Pancreas (tissue), 10 donors: ENCODE results near the gene DDX54. TPM values are rescaled to one million over a fixed set of nuclear protein-coding genes. Genes with fewer than 3 reads are reported as not detected.

Source experiments
- ATAC-seq, 4 donors: fragments of 200-7000 bp; cut with Tn5 transposase; one replicate each; pipeline versions ENCODE4 v1.8.0 to v1.9.1; 2020; ENCODE audit warnings: mild to moderate bottlenecking in 4 of 4, moderate library complexity in 4 of 4
- DNase-seq, 6 donors: peaks; one replicate each; pipeline ENCODE4 v3.0.0-alpha.2; 2020
- FAIRE-seq: peaks from 2 replicates; lab custom pipeline; 2012; peaks lifted over from hg19 to GRCh38; lab: Jason Lieb, UNC
- H3K27ac ChIP-seq, 4 donors: fragments of 200-600 bp; sonication (generic); 1 replicate in 3 of 4; 2 replicates in 1 of 4; pipeline versions ENCODE4 v1.5.0 to v1.8.0; 2020
- H3K27me3 ChIP-seq, 4 donors: fragments of 200-600 bp; one replicate each; pipeline ENCODE4 v1.8.0; 2021
- H3K36me3 ChIP-seq, 3 donors: fragments of 200-600 bp; sonication (generic) in 1 of 3; one replicate each; pipeline versions ENCODE4 v1.5.0 to v1.8.0; 2020 to 2021
- H3K4me1 ChIP-seq, 3 donors: fragments of 200-600 bp; one replicate each; pipeline ENCODE4 v1.8.0; 2021
- H3K4me3 ChIP-seq, 4 donors: fragments of 200-600 bp; sonication (generic) in 2 of 4; one replicate each; pipeline versions ENCODE4 v1.5.0 to v1.8.0; 2020 to 2021
- H3K9me3 ChIP-seq, 4 donors: fragments of 200-600 bp; one replicate each; pipeline ENCODE4 v1.8.0; 2021
- WGBS, 2 donors: extraction: QIAGEN DNeasy Blood & Tissue Kit; methylation state at CpG; one replicate each; pipeline ENCODE4 v1.1.7; 2013; 5-methylcytosine and 5-hydroxymethylcytosine counted together
- intact Hi-C, 3 donors: fragments of 100-400 bp; cut with DNase I; formaldehyde crosslinking; loops; one replicate each; pipeline versions ENCODE4 v1.11.1 to v1.14.2; 2022
- polyA plus RNA-seq, 2 donors: library from polyadenylated mRNA; stranded (reverse); fragments of 200-250 nt; gene quantifications; one replicate each; pipeline ENCODE4 v1.2.3, GENCODE V29; 2013
- total RNA-seq, 6 donors: library from RNA; stranded (reverse); fragmentation: NEBNext Ultra II Directional in 4 of 6; extraction: Animal tissue kit (Norgen Biotek cat#: 25700) in 4 of 6; gene quantifications; one replicate each; pipeline versions ENCODE4 v1.2.1 to v1.2.4, GENCODE V29; 2021 to 2023
- TF ChIP-seq, protein P1 (sequence below), 4 donors: fragments of 200-600 bp; sonication (generic) in 3 of 4; IDR thresholded peaks; one replicate each; pipeline versions ENCODE4 v1.5.0 to v1.8.0; 2021; ENCODE audit warnings: antibody characterized with exemption in 4 of 4
- donor health status: healthy with polysubstance abuse.
- donor health status: DM: no; HTN: no; CAD: no; lungs with moderate emphysema.
- donor health status: DM: no; HTN: no; CAD: no.
- donor health status: control.
- donor health status: control.
- donor health status: Bipolar disorder and iron deficiency.
- donor health status: DM: yes; HTN: yes; CAD: no.
- donor health status: DM: no; HTN: no; CAD: no.
- donor health status: DM: no; HTN: no; CAD: no.
- donor health status: DM: yes; HTN: yes; CAD: no.

The DDX54 gene
- total and polyA plus RNA-seq, 8 donors = 30.0 to 71.4 (median 54.6) TPM

GRCh38 chr12:113221997-113222729 lies 36.9 kb upstream of the DDX54 start:
- H3K36me3 ChIP-seq = peaks cover 0 to 7% (median 0%) of the 10 kb centered on the region in 3 donors

GRCh38 chr12:113221181-113221996 lies 36.1 kb upstream of the DDX54 start, which contains the start of gene TPCN1:
Gene TPCN1 (plus strand): TSS chr12:113221464. CDS start chr12:113226853, 5,389 bp downstream.
- Histone ChIP-seq H3K9me3 (no peaks in the 10 kb centered on the region), H3K4me3 (peak within 1 kb of the TSS; percentile 61 to 95 (median 88)), H3K27ac (peak within 1 kb of the TSS; percentile 84 to 95 (median 89)), H3K4me1 (peaks cover 8 to 26% (median 18%) of the 10 kb centered on the region in 3 donors), H3K27me3 (no peaks in the 10 kb centered on the region), H3K36me3 (no peaks in the 10 kb centered on the region)
- TF ChIP-seq, protein P1, sequence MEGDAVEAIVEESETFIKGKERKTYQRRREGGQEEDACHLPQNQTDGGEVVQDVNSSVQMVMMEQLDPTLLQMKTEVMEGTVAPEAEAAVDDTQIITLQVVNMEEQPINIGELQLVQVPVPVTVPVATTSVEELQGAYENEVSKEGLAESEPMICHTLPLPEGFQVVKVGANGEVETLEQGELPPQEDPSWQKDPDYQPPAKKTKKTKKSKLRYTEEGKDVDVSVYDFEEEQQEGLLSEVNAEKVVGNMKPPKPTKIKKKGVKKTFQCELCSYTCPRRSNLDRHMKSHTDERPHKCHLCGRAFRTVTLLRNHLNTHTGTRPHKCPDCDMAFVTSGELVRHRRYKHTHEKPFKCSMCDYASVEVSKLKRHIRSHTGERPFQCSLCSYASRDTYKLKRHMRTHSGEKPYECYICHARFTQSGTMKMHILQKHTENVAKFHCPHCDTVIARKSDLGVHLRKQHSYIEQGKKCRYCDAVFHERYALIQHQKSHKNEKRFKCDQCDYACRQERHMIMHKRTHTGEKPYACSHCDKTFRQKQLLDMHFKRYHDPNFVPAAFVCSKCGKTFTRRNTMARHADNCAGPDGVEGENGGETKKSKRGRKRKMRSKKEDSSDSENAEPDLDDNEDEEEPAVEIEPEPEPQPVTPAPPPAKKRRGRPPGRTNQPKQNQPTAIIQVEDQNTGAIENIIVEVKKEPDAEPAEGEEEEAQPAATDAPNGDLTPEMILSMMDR (IDR thresholded peaks at IDR 0.05) = peak in 1 of 4 donors; percentile 5
- WGBS, 2 donors = 0 to 1% methylated on average over 52 to 68 of the region's 68 CpGs
- ATAC-seq (peak; percentile 89 to 93 (median 90)), FAIRE-seq (no peak), DNase-seq (peak; percentile 98 to 100 (median 100))
- intact Hi-C loops = no loop called here

More at GRCh38 chr12:113221997-113222729, 36.9 kb upstream of the DDX54 start:
- peak in 1 of 6 donors; percentile 26 for DNase-seq
- TF ChIP-seq, protein P1 (IDR thresholded peaks at IDR 0.05) = no peak
- peak overlapping the region; percentile 84 to 95 (median 89) for H3K27ac ChIP-seq
- ATAC-seq = peak in 1 of 4 donors; percentile 2
- intact Hi-C loops = no loop called here
- no peaks in the 10 kb centered on the region for H3K27me3 ChIP-seq
- no peak for FAIRE-seq
- no peaks in the 10 kb centered on the region for H3K9me3 ChIP-seq
- H3K4me3 ChIP-seq = peak overlapping the region; percentile 61 to 95 (median 88)
- peaks cover 8 to 26% (median 18%) of the 10 kb centered on the region in 3 donors for H3K4me1 ChIP-seq
- 7% methylated on average over 12 of the region's 12 CpGs for WGBS, 2 donors

- DNase-seq (peak in 1 of 6 donors; percentile 81), ATAC-seq (no peak), FAIRE-seq (peak; percentile 98)
- H3K9me3 ChIP-seq = no peaks in the 10 kb centered on the region
- TF ChIP-seq, protein P1 (IDR thresholded peaks at IDR 0.05) = no peak
- H3K27ac ChIP-seq = peak overlapping the region in 2 of 4 donors; percentile 44 to 52
- WGBS, 2 donors = 2% methylated on average over 23 of the region's 23 CpGs
- no peaks in the 10 kb centered on the region for H3K36me3 ChIP-seq
- peak overlapping the region; percentile 16 to 61 (median 23) for H3K4me3 ChIP-seq
- H3K27me3 ChIP-seq = no peaks in the 10 kb centered on the region
- H3K4me1 ChIP-seq = peaks cover 8 to 24% (median 18%) of the 10 kb centered on the region in 3 donors
- intact Hi-C loops = no loop called here
Measured at GRCh38 chr12:113220593-113221180, 35.4 kb upstream of the DDX54 start.

- Histone ChIP-seq H3K4me1 (peaks cover 0 to 3% (median 0%) of the 10 kb centered on the region in 3 donors), H3K27ac (no peak overlapping the region), H3K9me3 (no peaks in the 10 kb centered on the region), H3K4me3 (no peak overlapping the region), H3K27me3 (no peaks in the 10 kb centered on the region), H3K36me3 (no peaks in the 10 kb centered on the region)
- ATAC-seq (no peak), DNase-seq (no peak), FAIRE-seq (no peak)
- intact Hi-C loops = no loop called here
- 70 to 82% methylated on average over 2 of the region's 2 CpGs for WGBS, 2 donors
- TF ChIP-seq, protein P1 (IDR thresholded peaks at IDR 0.05) = no peak
Measured at GRCh38 chr12:113216027-113216426, 30.7 kb upstream of the DDX54 start.
